DMS 273 treated with DMSO at 0.1 percent for 48 hours (cell line): ENCODE measurements around the gene METTL21C.

Experiments
- DNase-seq: peaks from one replicate; lab custom pipeline; 2025; lab: John Stamatoyannopoulos, UW

Gene METTL21C

DNA sequence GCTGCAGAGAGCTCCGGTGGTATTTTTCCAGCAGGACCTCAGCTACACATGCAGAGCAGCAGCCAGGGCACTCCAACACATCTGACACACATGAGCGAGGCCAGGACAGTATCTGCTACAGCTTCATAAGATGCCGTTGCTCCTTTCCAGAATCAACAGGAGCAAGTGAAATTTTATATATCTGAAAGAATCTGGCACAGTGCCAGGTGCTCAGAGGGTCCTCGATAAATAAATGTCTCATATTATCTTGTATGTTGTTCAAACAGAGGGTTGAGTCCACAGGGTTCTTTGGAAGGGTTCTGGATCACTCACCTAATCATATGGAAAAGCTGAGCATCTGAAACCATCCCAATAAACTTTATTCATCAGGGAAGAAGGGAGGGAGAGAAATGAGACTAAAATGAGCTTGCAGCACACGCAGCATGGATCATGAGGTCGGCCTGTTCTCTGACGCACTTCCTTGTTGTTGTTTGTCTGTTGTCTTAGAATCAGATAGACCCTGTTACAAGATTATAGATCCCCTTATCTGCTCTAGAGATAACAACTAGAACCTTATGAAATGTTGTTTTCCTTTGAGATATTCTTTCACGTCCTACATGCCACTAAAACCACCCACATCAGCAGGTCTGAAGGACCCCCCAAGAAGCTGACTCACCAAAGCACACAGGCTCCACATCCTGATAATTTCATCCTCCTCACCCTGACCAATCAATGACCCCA is 3.2 kb upstream of the METTL21C start:
- DNase-seq = no peak

DNA sequence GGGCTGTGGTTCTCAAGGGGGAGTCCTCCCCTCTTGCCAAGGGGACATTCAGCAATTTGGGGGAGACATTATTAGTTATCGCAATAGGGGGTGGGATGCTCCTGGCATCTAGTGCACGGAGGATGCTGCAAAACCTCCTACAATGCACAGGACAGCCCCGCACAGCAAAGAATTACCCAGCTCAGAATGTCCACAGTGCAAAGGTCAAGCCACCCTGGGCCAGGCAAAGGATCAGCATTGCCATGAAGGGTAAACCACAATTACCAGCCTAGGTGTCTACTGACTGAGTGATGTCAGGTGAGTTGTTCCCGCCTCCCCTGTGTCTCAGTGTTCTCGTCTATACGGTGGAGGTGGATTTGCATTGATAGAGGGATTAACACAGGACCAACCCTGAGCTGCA is 2.4 kb upstream of the METTL21C start:
- no peak for DNase-seq

DNA sequence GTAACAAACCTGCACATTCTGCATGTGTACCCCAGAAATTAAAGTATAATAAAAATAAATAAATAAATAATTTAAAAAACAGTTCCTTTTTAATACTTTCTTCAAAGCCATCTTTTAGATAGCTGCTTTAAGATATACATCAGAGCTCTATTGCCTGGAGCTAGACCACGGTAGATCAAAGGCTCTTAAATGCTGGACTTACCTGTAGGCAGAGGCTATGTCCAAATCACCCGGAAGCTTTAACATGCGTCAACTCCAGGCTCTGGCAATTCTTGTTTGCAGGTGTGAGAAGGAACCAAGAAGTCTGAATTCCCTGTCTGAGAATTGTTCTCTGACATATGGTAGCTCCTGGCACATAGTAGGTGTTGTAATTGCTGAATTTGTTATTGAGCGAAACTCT is 1.6 kb upstream of the METTL21C start:
- no peak for DNase-seq

DNA sequence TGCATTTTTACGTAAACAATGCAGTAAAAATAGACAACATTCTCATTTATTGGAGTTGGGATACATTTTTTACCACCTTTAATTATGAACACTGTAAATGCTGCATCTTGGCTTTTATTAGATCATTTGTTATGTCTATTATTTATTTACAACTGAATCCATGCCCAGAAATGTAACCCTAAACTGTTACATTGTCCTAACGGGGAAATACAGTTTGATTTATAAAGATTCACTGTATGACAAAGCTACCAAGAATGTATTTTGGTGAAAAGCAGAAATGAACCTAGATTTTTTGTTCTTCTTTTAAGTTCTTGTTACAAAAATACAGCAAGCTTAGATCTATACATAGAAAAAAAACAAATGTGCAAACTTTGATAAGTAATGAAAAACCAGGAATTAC is 1.1 kb downstream of the METTL21C start:
- no peak for DNase-seq

DNA sequence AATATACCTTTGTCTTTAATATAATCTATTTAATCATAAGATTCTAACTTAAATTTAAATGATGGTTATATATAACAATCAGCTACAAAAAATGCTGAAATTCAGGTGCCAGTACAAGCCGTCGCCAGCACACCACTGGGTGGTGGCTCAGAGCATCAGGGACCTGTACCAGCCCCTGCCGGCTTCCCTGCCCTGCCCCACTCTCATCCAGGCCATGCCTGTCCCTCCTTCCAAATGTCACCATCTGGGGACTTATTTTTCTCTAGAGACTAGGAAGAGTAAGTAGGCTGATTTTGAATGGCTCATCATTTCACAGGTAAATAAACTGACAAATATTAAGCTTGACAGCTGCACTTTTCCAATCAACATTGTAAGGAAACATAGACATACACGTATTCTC is 1.6 kb downstream of the METTL21C start:
- no peak for DNase-seq

DNA sequence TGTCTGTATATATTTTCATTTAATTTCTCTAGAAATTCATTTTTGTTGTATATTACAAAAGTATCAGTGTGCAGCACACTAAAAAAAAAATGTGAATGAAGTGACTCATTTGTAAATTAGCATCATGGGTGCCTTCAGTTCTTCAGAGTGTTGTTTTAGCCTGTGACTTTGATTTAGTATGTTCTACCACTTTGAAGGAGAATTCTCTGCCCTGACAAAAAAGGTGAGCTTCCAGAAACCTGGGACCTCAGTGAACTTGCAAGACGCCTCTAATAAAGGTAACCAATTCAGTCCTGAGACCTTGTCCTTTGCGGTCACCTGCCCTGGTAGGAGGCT is 2.4 kb downstream of the METTL21C start:
- no peak for DNase-seq

DNA sequence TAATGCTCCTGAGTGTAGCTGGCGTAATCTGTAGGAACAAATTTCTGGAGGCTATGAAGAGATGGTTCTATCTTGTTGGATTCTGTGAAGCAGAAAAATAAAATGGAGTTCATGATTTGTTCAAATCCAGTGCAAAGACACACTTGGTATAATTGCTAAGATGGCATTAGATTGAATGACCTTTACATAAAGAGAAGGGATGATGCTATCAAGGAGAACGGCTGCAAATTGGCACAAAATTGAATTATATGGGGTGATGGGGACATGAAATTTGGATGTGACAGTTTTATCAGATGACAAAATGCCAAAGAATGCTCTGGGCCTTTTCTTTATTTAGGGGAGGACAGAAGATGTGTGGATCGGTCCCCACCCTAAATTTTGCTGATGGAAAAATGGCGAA is 4.0 kb downstream of the METTL21C start:
- no peak for DNase-seq

DNA sequence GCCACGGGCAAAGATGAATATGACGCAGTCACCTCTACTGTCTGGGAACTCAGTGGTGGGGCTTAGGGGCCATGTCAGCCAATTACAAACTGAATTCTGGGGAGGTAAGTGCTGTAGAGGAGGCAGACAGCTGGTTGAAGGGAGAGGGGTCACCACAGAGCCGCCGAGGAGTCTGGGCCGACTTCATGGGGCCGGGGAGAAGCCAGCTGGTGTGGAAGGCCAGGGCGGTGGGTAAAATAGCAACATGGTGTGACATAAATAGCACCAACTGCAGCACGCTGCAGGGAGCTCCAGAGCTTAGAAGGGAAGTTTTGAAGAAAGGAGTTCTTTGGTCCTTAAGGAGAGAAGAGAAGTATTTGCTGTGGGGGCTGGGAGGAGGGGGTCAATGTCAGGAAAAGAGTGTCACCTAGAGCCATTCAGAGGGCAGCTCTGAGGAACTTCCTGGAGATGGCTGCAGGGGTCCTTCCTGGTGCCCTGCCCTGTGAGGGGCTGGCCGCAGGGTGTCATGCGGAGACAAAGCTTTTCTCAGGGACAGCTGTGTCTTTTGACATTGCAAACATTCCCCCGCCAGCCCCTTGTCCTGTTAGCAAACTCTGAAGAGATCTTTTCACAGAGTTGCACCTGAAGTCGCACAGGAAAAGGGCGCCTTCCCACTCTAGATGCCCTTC is 6.4 kb downstream of the METTL21C start:
- DNase-seq = no peak

DNA sequence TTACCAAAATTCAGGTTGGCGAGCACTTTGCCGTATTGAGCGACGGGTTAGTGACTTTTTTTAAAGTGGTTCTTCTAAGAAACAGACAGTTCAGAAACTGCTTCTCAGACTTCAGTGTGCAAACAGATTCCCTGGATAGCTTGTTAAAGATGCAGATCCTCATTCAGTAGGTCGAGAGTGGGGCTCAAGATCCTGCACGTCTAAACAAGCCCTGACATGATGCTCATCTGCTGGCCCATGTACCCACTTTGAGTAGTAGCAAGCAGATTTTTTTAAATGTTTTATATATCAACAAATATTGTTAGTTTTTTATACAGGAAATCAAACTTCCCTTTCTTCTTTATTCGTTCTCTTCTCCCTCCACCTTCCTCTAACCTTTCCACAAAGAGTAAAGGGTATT is 7.3 kb downstream of the METTL21C start:
- no peak for DNase-seq

DNA sequence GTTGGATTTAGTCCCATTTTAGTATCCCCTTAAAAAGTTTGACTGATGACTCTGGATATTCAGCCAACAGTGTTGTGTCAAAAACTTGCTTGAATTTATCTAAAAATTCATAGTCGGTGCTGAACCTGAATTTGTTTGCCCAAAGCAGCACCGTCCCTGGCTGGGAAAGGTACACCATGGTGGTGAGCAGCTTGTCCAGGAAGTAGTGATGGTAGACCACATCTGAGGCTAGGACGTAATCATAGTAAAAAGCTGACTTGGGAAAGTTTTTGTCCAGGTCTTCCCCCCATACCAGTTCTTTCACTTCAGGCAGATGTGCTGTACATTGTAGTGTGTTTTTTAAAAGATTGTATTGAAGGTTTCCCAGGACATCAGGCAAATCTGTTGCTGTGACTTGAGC is 8.8 kb downstream of the METTL21C start:
- no peak for DNase-seq

DNA sequence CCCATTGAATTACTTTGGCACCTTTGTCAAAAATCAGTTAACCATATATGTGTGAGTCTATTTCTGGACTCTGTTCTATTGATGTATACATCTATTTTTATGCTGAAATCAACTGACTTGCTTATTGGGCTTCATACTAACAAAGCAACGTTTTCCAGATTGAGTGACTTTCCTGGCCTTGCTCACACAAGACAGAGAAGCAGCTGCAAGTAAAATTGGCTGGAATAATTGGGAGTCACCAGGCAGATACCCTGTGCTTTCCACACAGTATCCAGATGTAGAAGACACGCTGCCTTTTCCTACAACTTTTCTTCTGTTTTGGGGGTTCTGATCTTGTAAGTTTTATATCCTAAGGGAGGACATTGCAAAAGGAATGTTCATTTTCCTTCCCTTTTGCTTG is 11.2 kb downstream of the METTL21C start:
- DNase-seq = no peak

DNA sequence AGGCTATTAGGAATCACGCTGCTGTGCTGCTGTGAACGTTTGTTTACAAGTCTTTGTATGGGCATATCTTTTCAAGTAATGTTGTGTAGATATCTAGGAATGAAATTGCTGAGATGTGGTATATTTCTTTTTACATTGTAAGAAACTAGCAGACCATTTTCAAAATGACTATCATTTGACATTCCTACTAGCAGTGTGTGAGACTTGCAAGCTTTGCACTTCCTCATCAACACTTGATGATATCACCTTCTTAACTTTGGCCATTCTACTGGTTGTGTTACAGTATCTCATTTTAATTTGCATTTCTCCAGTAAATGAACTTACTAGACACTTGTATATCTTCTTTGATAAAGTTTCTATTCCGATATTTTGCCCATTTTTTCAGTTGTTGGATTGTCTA is 12.1 kb downstream of the METTL21C start:
- no peak for DNase-seq

DNA sequence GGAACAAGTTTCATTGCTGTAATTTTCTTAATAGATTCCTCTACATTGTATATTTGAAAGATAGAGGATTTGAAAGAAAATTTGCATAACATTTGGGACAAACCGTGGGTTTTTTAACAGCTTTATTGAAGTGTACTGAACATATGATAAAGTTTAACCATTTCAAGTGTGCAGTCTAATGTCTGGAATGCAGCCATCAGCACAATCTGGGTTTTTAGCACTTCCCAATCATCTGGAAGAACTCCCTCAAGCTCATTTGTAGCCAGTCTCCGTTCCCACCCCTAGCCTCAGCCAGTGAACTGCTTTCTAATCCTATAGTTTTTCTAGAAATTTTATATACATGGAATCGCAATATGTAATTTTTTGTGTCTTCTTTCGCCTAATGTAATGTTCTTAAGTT is 12.6 kb downstream of the METTL21C start:
- DNase-seq = no peak

DNA sequence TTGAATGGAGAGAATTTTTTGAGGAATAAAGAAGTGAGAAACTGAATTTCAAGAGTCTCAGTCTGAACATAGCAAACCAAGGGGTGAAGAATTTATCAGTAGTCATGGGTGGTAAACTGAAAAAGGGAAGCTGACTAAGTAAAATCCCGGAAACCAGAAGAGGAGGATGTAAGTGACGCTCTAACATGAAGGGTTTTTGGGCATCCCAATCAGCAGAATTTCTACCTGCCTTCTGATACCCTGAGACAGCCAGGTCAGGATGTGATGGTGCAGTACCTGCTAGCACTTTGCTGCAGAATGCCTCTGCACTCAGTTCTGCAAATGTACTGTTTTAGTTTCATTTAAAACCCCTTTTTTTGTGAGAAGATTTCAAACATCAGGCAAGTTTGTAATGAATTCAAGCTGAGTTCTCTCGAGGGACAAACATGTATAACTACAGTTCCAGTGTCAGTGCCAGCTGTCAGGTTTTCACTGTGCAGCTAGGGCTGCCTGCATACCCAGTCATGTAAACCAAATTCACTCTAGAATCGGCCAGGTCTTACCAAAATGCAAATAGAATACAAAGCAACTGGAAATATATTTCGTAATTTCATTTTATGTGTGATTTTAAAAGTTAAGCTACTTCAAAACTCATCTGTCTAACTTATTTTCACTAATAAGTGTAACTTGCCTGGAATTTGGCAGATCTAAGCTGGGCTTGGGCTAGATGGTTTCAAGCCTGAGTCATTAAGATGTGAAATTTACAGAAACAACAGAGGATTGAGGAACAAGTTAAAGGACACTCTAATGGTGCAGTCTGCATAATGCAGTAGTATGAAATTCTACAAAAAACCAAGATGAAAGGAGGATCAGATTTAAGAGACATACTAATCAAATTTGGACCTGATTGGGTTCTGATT is 13.8 kb downstream of the METTL21C start:
- no peak for DNase-seq

DNA sequence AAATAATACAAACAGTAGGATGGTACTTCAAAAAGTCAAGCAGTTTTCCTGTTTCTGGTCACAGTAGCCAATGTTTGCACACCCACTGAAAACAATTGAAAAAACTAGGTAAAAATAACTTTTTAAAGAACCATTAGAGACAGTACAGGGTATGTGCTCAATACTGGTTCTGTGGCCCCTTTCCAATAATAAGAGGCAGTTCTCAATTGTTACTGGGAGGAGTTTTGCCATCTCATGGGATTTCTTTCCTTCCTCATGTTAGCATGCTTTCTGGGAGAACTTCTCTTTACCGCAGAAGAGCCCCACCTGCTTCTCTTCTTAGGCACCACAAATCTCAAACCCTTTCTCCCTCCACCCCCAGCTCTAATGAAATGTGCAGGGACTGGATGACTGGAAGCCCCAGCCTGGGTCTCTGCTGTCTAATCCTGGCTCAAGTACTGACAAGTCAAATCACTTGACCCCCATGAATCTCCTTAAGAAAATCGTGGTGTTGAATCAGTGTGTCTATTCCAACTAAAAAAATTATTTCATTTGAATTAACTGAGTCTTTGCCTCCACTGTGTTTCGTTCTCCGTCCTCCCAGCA is 14.6 kb downstream of the METTL21C start:
- no peak for DNase-seq

DNA sequence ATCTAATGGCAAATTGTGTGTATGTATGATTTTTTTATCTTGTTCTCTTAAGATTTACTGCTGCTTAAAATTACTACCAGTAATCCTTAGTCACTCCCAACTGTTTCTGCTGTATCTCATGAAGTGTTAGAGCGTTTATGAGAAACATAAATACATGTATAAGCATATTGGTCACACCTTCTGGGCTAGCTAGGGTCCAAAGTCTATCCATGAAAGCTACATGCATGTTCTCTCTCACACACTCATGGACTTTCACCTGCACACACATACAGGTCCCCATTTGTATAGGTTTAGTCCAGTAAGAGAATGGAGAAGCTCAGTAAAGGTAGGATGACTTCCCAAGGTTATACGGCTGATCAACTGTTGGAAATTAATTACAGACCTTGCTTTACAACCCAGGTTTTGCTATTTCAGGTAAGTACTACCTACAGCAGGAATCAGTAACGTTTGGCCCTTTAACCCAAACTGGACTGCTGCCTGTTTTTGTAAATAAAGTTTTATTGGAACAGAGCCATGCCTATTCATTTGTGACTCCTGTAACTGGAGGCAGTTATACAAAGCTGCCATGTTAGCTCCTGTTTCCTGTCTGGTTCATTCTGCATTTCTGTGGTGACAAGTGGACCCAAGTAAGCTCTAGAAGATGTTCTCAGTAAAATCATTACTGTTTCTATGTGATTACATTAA is 15.3 kb downstream of the METTL21C start:
- no peak for DNase-seq

DNA sequence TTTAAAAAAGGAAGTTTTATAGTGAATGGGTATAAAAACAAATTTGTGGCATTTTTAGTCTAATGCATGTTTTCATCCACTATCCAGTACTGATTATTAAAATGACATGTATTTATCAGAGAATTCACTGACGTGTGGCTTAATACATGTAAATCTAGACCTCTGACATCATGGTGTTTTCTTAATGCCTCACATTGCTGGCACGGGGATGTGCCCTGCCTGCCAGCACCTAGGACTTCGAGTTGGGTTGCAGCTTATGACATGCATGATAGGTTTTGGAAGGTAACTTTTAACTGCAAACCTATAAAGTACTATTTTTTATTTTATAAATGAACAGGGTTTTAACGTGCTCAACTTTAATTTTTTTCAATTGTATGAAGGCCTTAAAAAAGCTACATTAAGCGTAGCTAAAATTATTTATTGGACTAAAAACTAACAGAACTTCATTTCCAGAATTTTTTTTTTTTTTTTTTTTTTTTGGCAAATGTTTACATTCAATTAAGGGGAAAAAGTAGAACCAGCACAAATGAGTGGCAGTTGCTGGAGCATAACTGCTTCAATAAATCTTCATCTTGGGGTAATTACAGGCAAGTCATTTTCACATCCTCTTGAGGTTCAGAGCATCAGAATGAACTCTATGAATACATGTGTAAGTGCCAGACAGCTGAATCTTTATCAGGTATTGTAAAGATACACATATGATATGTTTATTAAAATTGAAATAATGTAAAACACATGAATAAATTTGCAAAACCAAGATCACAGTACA is 16.3 kb downstream of the METTL21C start:
- no peak for DNase-seq

DNA sequence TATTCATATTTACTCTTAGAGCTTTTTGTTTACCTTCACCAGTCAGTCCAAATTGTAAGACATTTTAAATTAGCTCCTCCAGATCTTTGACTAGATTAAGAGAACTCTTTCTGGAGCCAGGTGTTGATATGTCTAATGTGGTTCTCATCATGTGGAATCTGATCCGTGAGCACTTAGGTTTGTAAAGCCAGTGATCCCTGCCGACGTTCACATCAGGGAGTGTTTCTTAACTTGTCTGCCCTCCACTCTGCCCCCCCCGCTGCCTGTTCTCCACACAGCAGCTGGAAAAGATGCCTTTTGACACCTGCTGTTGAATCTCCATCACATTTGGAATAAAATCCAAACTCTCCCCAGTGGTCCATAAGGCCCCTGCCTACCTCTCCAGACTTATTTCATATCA is 17.7 kb downstream of the METTL21C start:
- DNase-seq = no peak

DNA sequence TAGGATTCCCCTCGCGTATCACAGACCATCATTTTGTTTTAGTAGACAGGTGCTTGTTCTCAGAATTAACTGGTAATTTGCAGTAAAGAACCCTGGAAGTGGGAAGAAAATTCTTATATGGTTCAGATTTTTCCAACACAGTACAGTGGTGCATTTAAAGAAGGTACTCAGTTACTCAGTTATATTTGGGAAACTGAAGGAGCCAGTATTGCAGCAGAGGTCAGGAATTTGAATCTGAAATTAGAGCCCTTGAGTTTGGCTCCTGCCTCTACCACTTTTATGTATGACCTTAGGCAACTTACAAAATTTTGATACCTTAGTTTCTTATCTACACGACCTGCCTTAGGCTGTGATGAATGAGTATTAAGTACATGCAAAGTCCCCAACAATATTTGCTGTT is 19.7 kb downstream of the METTL21C start:
- no peak for DNase-seq

DNA sequence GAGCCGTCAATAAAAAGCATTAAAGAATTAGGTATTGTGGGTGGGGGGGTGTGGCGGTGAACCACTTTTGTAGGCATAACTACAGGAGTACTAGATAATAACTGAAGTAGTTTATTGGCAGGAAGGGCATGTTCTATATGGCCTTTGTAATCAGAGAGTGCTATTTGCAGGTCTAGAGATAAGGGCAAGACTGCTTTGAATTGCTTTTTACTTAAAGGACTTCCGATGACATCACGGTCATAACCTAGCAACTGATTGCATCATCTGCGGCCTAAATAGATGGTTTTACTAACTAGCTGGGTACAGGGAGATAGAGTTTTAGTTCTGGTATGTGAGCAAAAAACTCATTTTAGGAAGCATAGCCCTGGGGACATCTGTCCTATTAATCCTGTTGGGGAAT is 24.7 kb downstream of the METTL21C start:
- no peak for DNase-seq

DNA sequence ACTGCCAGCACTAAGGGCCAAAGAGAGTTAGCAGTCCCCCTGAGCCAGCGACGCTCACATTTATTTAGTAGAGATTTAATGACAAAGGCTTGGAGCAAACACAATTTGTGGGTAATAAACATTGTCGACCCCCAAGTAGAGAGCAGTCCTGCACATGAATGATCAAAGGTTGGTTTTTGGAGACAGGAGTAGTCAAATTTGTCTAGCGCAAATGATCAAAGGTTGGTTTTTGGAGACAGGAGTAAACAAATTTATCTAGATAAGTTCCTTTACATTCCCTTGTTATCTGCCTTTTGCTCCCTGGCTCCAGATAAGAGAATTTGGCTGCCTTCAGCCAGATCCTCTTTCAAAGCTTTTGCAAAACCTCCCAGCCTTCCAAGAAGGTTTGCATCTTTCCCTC is 26.9 kb downstream of the METTL21C start:
- no peak for DNase-seq
